GM20000 (cell line): Measurements from ENCODE around the gene POMT2.

ENCODE experiments used
- DNase-seq: peaks from one replicate; pipeline ENCODE4 v3.0.0; 2012; ENCODE audit warnings: low spot score
- TF ChIP-seq, protein P1 (sequence below): IDR thresholded peaks from 2 replicates; pipeline ENCODE4 v1.5.1; 2012; ENCODE audit warnings: mild to moderate bottlenecking, control low read depth; ENCODE audit errors: extremely low read depth, missing control alignments

The POMT2 gene

DNA sequence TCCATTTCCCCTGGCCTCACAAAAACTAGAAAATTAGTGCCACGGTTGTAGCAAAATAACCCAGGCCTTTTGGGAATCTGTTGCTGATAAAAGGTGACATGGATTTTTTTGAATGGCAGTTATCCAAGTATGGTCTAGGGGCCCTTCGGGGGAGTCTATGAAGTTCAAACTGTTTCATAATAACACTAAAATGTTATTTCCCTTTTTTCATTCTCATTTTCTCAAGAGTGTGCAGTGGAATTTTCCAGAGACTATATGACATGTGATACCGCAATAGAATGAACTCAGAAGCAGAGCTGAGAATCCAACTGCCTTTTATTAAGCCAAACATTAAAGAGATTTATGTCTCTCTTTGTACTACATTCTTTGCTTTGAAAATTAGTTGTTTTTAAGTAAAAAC, 27.1 kb upstream of the POMT2 start:
- no peak for DNase-seq

DNA sequence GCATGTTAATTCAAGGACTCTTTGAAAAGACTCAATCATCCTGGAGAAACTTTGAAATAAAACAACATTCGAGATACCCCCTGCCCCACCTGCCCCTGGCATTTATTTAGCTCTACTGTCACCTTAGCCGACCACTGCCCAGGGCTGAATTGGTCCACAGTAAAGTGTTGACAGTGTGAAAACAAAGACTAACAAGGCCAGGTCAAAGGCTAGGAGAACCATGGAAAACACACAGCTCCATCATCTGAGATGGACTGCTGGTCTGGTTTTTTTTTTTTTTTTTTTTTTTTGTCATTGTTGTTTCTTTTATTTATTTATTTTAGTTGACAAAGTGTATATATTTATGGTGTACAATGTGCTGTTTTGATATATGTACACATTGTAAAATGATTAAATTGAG, 25.8 kb upstream of the POMT2 start:
- TF ChIP-seq, protein P1, sequence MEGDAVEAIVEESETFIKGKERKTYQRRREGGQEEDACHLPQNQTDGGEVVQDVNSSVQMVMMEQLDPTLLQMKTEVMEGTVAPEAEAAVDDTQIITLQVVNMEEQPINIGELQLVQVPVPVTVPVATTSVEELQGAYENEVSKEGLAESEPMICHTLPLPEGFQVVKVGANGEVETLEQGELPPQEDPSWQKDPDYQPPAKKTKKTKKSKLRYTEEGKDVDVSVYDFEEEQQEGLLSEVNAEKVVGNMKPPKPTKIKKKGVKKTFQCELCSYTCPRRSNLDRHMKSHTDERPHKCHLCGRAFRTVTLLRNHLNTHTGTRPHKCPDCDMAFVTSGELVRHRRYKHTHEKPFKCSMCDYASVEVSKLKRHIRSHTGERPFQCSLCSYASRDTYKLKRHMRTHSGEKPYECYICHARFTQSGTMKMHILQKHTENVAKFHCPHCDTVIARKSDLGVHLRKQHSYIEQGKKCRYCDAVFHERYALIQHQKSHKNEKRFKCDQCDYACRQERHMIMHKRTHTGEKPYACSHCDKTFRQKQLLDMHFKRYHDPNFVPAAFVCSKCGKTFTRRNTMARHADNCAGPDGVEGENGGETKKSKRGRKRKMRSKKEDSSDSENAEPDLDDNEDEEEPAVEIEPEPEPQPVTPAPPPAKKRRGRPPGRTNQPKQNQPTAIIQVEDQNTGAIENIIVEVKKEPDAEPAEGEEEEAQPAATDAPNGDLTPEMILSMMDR: no peak
- no peak for DNase-seq

More for the DNA sequence above, 27.1 kb upstream of the POMT2 start:
- TF ChIP-seq, protein P1: no peak

DNA sequence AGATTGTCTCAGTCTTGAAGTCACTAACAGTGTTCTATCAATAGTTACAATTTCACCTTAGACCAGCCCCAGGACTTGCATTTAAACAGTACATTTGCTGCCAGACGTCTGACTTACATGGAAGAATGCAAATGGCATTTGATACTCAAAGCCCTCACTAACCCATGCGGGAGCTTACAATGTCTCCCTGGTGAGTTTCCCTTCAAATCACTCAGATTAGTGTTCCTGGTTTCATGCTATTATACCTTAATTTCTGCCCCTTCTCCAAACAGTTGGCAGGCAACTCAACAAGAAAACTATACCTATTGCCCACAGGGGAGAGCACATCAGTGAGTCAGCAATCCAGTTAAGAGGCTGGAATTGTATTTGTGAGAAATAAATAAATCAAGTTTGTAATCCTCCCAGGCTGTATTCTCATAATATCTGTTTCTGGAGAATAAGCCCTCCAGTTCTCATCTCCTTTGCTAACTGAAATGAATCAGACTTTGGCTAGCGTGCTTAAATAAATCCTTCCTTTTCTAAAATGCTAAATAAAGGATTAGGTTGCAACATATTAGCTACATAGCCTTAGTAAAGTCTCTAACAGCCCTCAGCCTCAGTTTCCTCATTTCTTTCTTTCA, 23.8 kb upstream of the POMT2 start:
- TF ChIP-seq, protein P1: no peak
- DNase-seq: no peak

DNA sequence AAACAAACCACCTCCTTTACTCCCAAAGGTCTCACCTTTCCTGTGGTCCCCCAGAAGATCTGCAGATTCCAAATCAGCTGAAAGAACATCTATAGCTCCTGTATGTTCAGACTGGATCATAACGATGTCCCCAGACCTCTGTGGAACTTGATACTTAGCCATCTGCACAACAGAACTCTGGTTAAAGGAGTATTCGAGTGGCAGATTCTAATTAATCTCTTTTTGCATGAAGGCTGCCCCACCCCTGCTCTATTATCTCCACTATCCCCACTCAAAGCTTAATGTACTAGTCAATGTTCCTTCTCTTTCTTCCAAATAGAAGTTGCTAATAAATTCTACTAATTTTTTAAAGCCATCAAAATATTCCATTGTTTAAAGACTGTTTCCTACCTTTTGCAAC, 23.0 kb upstream of the POMT2 start:
- no peak for DNase-seq
- TF ChIP-seq, protein P1: no peak

DNA sequence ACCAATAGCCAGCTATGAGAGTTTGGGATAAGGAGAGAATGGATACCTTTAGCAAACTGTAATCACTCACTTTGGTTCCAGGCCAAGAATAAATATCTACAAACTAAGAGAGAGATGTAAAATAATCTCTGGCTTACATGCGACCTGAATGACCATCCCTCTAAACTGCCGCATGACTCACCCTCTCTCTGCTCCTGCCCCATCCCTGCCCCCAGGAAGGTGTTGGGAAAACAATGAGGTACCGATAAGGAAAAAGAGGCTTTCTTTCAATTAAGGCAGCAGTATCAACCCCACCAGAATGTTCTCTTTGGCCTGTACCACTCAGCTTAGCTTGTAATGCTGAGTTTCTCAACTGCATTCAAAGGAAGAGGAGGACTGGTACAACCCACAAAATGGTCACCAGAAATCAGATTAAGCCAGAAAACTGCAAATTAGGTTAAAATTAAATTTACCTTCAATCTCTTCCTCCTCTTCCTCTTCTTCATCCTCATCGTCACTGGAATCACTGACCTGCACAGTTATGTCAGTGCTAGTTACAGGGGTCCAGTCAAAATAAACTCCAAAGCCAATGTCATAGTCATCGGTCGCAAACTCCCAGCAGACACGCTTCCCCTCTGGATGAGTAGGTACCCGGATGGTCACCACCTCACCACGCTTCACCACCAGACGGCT, 22.2 kb upstream of the POMT2 start:
- TF ChIP-seq, protein P1: no peak
- DNase-seq: no peak

DNA sequence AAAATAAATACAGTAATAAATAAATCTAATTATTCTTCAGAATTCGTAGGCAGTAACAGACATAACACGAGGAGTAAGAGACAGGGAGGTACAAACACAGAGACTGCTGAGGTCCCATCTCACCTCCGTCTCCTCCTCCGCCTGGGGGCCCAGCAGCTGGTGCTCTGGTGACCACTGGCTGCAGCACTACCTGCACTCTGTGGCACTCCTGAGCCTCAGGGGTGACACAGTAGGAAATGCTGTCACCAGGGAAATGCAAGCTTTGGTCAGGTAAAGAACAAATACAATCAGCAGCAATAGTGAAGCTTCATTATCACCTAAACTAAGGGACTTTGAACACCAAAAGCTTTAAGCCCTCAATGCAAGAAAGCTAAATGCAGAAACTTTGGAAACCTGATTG, 19.7 kb upstream of the POMT2 start:
- no peak for DNase-seq
- TF ChIP-seq, protein P1: no peak

DNA sequence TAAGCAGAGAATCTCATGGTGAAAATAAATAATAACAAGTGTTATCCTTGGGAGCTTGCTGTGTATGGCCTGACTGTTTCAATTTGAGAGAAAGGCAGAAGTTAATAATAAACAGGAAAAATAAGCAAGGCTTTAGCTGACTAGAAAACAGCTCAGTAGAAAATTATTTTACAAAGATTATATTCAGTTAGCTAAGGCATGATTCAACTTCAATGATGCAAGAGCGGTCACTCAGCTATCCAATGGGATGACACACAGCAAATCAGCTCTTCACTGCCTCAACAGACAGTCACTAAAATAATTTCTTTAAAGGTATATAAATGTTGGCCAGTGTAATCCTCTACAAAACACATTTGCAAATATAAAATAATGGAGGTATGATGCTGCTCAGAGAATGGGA, 18.7 kb upstream of the POMT2 start:
- TF ChIP-seq, protein P1: no peak
- DNase-seq: no peak
